Osteocyte (in vitro differentiated cells): Measurements from ENCODE around the gene KIFC3. TPM values are rescaled to one million over a fixed set of nuclear protein-coding genes. Genes with fewer than 3 reads are reported as not detected.
A peak's percentile ranks its signal among the peaks of the same experiment; 100 is the strongest.

Experiments
- DNase-seq: peaks from one replicate; pipeline ENCODE4 v3.0.0; 2021; ENCODE audit warnings: mixed read lengths; ENCODE audit not compliant: unreplicated experiment; ENCODE audit errors: extremely low spot score
- H3K27ac Mint-ChIP-seq: one replicate; pipeline ENCODE4 v1.8.0; 2021; ENCODE audit warnings: mild to moderate bottlenecking, mixed read lengths; ENCODE audit not compliant: unreplicated experiment
- H3K27me3 Mint-ChIP-seq: one replicate; pipeline ENCODE4 v1.8.0; 2021; ENCODE audit warnings: mixed read lengths; ENCODE audit not compliant: unreplicated experiment
- H3K36me3 Mint-ChIP-seq: one replicate; pipeline ENCODE4 v1.8.0; 2021; ENCODE audit warnings: mixed read lengths; ENCODE audit not compliant: unreplicated experiment
- H3K4me1 Mint-ChIP-seq: one replicate; pipeline ENCODE4 v1.8.0; 2021; ENCODE audit warnings: mixed read lengths; ENCODE audit not compliant: unreplicated experiment
- H3K4me3 Mint-ChIP-seq: one replicate; pipeline ENCODE4 v1.8.0; 2021; ENCODE audit warnings: mild to moderate bottlenecking, moderate library complexity, mixed read lengths; ENCODE audit not compliant: unreplicated experiment
- H3K9me3 Mint-ChIP-seq: one replicate; pipeline ENCODE4 v1.8.0; 2021; ENCODE audit warnings: mixed read lengths; ENCODE audit not compliant: unreplicated experiment
- total RNA-seq: library from RNA; stranded (reverse); gene quantifications from 2 replicates; pipeline ENCODE4 v1.2.1, GENCODE V29; 2021
- TF ChIP-seq, protein P1 (sequence below): fragments of 200-600 bp; sonication (generic); IDR thresholded peaks from 2 replicates; pipeline ENCODE4 v1.5.0; 2021; ENCODE audit warnings: antibody characterized with exemption, mild to moderate bottlenecking, moderate library complexity

The KIFC3 gene
- total RNA-seq, 1 donor from 2014 or later: 196 TPM

DNA sequence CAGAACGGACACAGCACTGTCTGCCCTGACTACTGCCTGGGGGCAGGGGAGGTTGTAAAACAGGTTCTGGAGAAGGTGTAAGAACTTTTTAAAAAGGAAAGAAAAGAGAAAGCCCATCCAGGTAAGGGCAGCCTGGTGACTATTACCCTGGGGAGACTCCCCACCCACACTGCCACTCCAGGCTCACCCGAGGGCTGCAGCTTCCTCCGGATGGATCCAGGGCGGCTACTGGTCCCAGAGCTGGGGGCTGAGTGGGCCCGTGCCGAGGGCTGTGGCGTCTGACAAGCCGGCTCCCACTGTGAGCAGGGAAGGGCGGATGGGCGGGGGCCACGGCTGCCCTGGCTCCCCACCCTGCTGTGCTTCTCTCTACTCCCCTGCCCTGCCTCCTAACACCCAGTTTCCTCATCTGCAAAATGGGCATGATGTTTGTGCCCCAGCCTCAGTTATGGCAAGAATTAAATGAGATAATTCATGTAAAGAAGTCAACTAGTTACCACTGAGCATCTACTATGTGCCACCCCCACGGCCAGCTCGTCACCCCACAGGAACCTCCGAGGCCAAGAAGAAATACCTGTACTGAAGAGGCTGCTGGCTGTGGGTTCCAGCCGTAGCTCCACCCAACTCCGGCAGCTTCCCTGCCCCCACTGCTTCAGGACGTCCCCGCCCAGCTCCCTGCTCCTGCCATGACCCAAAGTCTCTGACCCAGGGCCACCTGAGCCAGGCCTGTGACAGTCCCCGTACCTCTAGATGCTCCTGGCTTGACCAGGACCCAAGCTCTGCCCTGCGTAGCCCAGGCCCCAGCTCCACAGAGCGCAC lies 42.5 kb downstream of the KIFC3 start:
- H3K4me3 Mint-ChIP-seq: no peak overlapping the region

DNA sequence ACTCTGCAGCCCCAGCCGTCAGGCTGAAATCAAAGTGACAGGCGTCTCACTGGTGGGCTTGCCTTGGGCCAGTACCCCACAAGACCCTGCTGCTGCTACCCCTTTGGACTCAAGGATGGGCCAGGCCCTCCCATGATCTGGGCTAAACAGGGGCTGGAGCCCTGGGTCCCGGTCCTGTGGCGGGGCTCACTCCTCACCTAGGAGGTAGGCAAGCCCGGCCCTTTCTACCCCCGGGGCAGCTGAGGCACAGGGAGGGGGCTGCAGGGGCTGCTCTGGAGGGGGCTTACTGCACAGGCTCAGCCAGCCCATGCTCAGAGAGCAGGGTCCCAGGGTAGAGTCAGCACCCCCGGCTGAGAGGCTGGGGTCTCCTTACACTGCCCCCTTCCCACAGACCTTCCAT lies 43.2 kb downstream of the KIFC3 start:
- no peaks in the 10 kb centered on the region for H3K9me3 Mint-ChIP-seq
- TF ChIP-seq, protein P1, sequence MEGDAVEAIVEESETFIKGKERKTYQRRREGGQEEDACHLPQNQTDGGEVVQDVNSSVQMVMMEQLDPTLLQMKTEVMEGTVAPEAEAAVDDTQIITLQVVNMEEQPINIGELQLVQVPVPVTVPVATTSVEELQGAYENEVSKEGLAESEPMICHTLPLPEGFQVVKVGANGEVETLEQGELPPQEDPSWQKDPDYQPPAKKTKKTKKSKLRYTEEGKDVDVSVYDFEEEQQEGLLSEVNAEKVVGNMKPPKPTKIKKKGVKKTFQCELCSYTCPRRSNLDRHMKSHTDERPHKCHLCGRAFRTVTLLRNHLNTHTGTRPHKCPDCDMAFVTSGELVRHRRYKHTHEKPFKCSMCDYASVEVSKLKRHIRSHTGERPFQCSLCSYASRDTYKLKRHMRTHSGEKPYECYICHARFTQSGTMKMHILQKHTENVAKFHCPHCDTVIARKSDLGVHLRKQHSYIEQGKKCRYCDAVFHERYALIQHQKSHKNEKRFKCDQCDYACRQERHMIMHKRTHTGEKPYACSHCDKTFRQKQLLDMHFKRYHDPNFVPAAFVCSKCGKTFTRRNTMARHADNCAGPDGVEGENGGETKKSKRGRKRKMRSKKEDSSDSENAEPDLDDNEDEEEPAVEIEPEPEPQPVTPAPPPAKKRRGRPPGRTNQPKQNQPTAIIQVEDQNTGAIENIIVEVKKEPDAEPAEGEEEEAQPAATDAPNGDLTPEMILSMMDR: no peak
- H3K4me1 Mint-ChIP-seq: peaks cover 20% of the 10 kb centered on the region
- H3K4me3 Mint-ChIP-seq: no peak overlapping the region
- no peaks in the 10 kb centered on the region for H3K27me3 Mint-ChIP-seq
- no peak overlapping the region for H3K27ac Mint-ChIP-seq
- no peak for DNase-seq
- peaks cover 27% of the 10 kb centered on the region for H3K36me3 Mint-ChIP-seq

More for the DNA sequence above, 42.5 kb downstream of the KIFC3 start:
- TF ChIP-seq, protein P1: no peak
- peaks cover 21% of the 10 kb centered on the region for H3K4me1 Mint-ChIP-seq
- peaks cover 27% of the 10 kb centered on the region for H3K36me3 Mint-ChIP-seq
- no peaks in the 10 kb centered on the region for H3K9me3 Mint-ChIP-seq
- no peak for DNase-seq
- H3K27me3 Mint-ChIP-seq: no peaks in the 10 kb centered on the region
- peak overlapping the region; percentile 27 for H3K27ac Mint-ChIP-seq

DNA sequence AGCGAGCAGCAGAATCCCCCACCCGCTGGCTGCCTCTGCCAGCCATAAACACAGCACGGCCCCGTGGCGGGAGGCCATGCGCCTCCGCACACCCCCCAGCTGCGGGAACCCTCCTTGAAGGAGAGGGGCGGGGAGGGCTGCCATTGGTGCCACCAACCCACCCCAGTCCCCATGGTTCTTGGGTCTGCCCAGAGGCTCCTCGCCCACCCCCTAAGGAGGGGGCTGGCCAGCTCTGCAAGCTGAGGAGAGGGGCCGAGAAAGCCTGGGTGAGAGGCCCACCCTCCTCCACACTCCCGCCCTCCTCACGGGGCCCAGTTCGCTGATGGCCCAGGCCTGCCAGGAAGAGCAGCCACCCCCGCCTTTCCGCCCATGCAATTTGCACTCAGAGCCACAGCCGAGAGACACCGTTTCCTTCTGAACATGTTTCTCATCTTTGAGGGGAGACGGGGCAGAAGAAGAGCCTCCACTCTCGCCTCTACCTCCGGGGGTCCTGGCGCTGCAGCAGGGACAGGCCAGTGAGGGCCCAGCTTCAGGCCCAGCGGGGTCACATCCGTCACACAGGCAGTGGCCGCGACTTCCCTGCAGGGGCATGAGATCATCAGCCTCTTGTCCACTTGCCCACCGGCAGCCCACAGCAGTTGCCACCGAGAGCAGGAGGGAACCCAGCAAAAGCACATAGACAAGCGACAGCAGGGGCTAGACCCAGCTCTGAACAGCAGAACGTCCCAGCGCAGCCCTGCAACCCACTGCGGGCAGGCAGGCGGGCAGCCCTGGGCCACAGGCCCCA lies 43.8 kb downstream of the KIFC3 start:
- Mint-ChIP-seq H3K27me3 (no peaks in the 10 kb centered on the region), H3K4me3 (no peak overlapping the region), H3K9me3 (no peaks in the 10 kb centered on the region), H3K36me3 (peaks cover 25% of the 10 kb centered on the region), H3K27ac (peak overlapping the region; percentile 23), H3K4me1 (peaks cover 20% of the 10 kb centered on the region)
- TF ChIP-seq, protein P1: no peak
- no peak for DNase-seq

DNA sequence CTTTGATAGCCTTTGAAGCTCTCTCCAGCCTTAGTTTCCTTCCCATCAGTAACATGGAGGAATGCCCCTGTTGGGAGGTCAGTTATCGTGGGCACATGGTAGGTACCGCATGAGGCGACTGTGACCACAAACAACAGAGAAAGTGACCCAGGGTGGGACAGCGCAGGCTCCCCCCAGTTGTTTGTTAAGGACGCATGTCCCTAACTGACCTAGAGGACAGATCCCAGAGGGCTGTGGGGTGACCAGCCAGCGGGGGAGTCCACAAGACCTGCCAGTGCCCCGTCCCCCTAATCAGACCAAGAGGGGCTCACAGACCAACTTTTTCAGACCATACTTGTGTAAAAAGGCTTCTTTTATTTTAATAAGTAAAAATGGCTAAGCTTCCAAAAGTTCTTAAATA lies 44.4 kb downstream of the KIFC3 start:
- TF ChIP-seq, protein P1: no peak
- H3K27me3 Mint-ChIP-seq: no peaks in the 10 kb centered on the region
- no peaks in the 10 kb centered on the region for H3K9me3 Mint-ChIP-seq
- peaks cover 16% of the 10 kb centered on the region for H3K4me1 Mint-ChIP-seq
- H3K27ac Mint-ChIP-seq: no peak overlapping the region
- no peak overlapping the region for H3K4me3 Mint-ChIP-seq
- DNase-seq: no peak
- H3K36me3 Mint-ChIP-seq: peaks cover 19% of the 10 kb centered on the region

DNA sequence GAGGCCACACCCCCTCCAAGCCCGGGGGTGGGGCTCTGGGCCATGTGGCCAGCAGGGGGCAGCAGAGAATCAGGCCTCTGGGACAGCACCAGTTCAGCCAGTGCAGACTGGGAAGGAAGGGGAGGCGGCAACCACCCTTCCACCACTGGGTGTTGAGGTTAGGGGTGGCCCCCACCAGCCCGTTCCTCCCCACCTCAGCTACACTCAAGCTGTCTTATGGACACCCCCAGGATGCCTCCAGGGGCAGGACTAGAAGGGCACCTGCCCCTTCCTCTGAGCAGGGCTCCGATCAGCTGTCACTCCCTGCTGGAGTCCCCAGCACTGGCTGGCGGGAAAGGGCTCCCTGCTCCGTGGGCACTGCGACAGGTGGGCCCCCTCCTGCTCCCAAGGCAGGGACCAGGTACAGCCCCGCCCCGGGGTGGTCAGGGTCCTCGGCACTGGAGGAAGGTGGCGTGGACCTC lies 44.9 kb downstream of the KIFC3 start:
- Mint-ChIP-seq H3K4me3 (no peak overlapping the region), H3K4me1 (peaks cover 14% of the 10 kb centered on the region), H3K36me3 (peaks cover 17% of the 10 kb centered on the region)

More for the DNA sequence above, 44.9 kb downstream of the KIFC3 start:
- TF ChIP-seq, protein P1: peak; percentile 97
- Mint-ChIP-seq H3K27ac (peak overlapping the region; percentile 23), H3K27me3 (no peaks in the 10 kb centered on the region), H3K9me3 (no peaks in the 10 kb centered on the region)
- DNase-seq: peak; percentile 97
